Measurements from ENCODE around the gene EBPL. TPM values are rescaled to one million over a fixed set of nuclear protein-coding genes. Genes with fewer than 3 reads are reported as not detected.

The EBPL gene
- total RNA-seq, 4 donors from 2014 or later = 6.7 to 21.6 (median 19.2) TPM

DNA sequence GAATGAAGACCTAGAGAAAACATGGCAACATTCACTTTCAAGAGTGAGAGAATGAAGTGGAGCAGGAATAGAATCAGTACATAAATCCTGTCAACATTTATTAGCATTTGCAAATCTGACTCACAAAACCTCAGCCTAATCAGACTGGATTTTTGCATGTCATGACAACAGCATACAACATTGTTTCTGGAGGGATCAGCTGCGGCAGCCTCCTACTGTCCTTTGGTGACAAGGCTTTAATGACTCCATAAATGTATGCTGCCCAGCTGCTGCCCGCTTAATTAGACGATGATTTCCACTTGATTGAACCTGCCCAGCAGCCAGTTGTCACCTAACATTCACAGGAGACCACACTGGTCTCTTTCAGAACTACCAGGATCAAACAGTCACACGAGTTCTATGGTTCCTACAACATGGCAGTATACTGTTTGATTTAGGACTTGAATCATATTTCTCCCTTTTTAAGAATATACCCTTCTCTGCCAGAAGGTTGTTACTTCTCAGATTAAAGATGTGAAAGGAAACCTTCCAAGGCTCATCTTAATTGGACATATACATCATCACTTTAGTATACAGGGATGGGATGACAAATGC, 9.3 kb downstream of the EBPL start:
- Histone ChIP-seq H3K36me3 (no peaks in the 10 kb centered on the region), H3K27ac (no peak overlapping the region), H3K4me3 (no peak overlapping the region), H3K4me1 (no peaks in the 10 kb centered on the region), H3K9me3 (no peaks in the 10 kb centered on the region), H3K27me3 (no peaks in the 10 kb centered on the region)
- TF ChIP-seq, protein P1, sequence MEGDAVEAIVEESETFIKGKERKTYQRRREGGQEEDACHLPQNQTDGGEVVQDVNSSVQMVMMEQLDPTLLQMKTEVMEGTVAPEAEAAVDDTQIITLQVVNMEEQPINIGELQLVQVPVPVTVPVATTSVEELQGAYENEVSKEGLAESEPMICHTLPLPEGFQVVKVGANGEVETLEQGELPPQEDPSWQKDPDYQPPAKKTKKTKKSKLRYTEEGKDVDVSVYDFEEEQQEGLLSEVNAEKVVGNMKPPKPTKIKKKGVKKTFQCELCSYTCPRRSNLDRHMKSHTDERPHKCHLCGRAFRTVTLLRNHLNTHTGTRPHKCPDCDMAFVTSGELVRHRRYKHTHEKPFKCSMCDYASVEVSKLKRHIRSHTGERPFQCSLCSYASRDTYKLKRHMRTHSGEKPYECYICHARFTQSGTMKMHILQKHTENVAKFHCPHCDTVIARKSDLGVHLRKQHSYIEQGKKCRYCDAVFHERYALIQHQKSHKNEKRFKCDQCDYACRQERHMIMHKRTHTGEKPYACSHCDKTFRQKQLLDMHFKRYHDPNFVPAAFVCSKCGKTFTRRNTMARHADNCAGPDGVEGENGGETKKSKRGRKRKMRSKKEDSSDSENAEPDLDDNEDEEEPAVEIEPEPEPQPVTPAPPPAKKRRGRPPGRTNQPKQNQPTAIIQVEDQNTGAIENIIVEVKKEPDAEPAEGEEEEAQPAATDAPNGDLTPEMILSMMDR (IDR thresholded peaks at IDR 0.05) = no peak
- no peak for TF ChIP-seq POLR2A (IDR thresholded peaks at IDR 0.05)
- no peak for DNase-seq

GRCh38 chr13:49679246-49679645, 12.0 kb downstream of the EBPL start:
- no peaks in the 10 kb centered on the region for H3K4me1 ChIP-seq
- no peak overlapping the region for H3K4me3 ChIP-seq
- TF ChIP-seq POLR2A (IDR thresholded peaks at IDR 0.05) = no peak
- TF ChIP-seq, protein P1 (IDR thresholded peaks at IDR 0.05) = peak in 1 of 6 experiments; percentile 12
- no peak for DNase-seq
- no peaks in the 10 kb centered on the region for H3K27me3 ChIP-seq
- no peaks in the 10 kb centered on the region for H3K9me3 ChIP-seq
- H3K27ac ChIP-seq = no peak overlapping the region
- no peaks in the 10 kb centered on the region for H3K36me3 ChIP-seq

- no peaks in the 10 kb centered on the region for H3K9me3 ChIP-seq
- TF ChIP-seq, protein P1 (IDR thresholded peaks at IDR 0.05) = no peak
- TF ChIP-seq POLR2A (IDR thresholded peaks at IDR 0.05) = no peak
- no peaks in the 10 kb centered on the region for H3K4me1 ChIP-seq
- no peak overlapping the region for H3K4me3 ChIP-seq
- DNase-seq = no peak
- no peak overlapping the region for H3K27ac ChIP-seq
- H3K36me3 ChIP-seq = no peaks in the 10 kb centered on the region
- no peaks in the 10 kb centered on the region for H3K27me3 ChIP-seq
Measured at GRCh38 chr13:49678191-49678914, 12.9 kb downstream of the EBPL start.

- TF ChIP-seq POLR2A (IDR thresholded peaks at IDR 0.05) = no peak
- H3K27me3 ChIP-seq = no peaks in the 10 kb centered on the region
- H3K4me1 ChIP-seq = no peaks in the 10 kb centered on the region
- H3K9me3 ChIP-seq = no peaks in the 10 kb centered on the region
- H3K27ac ChIP-seq = no peak overlapping the region
- no peaks in the 10 kb centered on the region for H3K36me3 ChIP-seq
- DNase-seq = no peak
- H3K4me3 ChIP-seq = no peak overlapping the region
Measured at GRCh38 chr13:49676581-49677298, 14.5 kb downstream of the EBPL start.

- Histone ChIP-seq H3K9me3 (no peaks in the 10 kb centered on the region), H3K27ac (no peak overlapping the region), H3K4me1 (no peaks in the 10 kb centered on the region), H3K27me3 (no peaks in the 10 kb centered on the region), H3K4me3 (no peak overlapping the region), H3K36me3 (peaks cover 0 to 13% (median 0%) of the 10 kb centered on the region in 3 donors)
- no peak for TF ChIP-seq POLR2A (IDR thresholded peaks at IDR 0.05)
- TF ChIP-seq, protein P1 (IDR thresholded peaks at IDR 0.05) = no peak
- no peak for DNase-seq
Measured at GRCh38 chr13:49670828-49671227, 20.5 kb downstream of the EBPL start.
